A673 (cell line): ENCODE results near the gene CFAP20DC.

Experiments used
- EZH2 ChIP-seq: fragments of 200-600 bp; sonication (generic); IDR thresholded peaks from 2 replicates; pipeline ENCODE4 v1.6.1; 2017; ENCODE audit warnings: borderline replicate concordance, low read depth, mild to moderate bottlenecking, mixed read lengths, antibody characterized with exemption, low read length; ENCODE audit not compliant: poor library complexity, severe bottlenecking
- TF ChIP-seq, protein P1 (sequence below): fragments of 300-800, 200-600 bp; sonication (generic); conservative IDR thresholded peaks from 2 replicates; pipeline ENCODE4 v1.5.1; 2017; ENCODE audit warnings: low read depth, mild to moderate bottlenecking, antibody characterized with exemption, low read length, moderate library complexity, mixed read lengths

GRCh38 chr3:58829321-58830000 is 220.4 kb downstream of the CFAP20DC start:
- TF ChIP-seq, protein P1, sequence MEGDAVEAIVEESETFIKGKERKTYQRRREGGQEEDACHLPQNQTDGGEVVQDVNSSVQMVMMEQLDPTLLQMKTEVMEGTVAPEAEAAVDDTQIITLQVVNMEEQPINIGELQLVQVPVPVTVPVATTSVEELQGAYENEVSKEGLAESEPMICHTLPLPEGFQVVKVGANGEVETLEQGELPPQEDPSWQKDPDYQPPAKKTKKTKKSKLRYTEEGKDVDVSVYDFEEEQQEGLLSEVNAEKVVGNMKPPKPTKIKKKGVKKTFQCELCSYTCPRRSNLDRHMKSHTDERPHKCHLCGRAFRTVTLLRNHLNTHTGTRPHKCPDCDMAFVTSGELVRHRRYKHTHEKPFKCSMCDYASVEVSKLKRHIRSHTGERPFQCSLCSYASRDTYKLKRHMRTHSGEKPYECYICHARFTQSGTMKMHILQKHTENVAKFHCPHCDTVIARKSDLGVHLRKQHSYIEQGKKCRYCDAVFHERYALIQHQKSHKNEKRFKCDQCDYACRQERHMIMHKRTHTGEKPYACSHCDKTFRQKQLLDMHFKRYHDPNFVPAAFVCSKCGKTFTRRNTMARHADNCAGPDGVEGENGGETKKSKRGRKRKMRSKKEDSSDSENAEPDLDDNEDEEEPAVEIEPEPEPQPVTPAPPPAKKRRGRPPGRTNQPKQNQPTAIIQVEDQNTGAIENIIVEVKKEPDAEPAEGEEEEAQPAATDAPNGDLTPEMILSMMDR, result no peak
- no peak for TF ChIP-seq EZH2
